K562 (cell line): ENCODE results near the gene DGKE. TPM values are rescaled to one million over a fixed set of nuclear protein-coding genes. Genes with fewer than 3 reads are reported as not detected.

Experiments
- ATAC-seq: fragments of 200-7000 bp; cut with Tn5 transposase; 3 replicates; pipeline ENCODE4 v1.9.1; 2020; ENCODE audit warnings: moderate library complexity
- BruUV-seq: library from RNA; stranded (reverse); fragments of 400-500 nt; replicated peaks from 2 replicates; lab custom pipeline; 2021; lab: Mats Ljungman, UMichigan
- CTCF ChIA-PET: fragments of 300-600 bp; formaldehyde crosslinking; extraction: SDS; loops from one replicate; lab custom pipeline; 2021; ENCODE audit warnings: low intra/inter-chr PET ratio; lab: Yijun Ruan, JAX
- POLR2A ChIA-PET: fragments of 300-600, 350-650 bp; sonication (Branson Sonifier 250); formaldehyde crosslinking; extraction: SDS; loops from one replicate; lab custom pipeline; 2021; ENCODE audit warnings: antibody characterized with exemption, inconsistent platforms; lab: Yijun Ruan, JAX
- DNase-seq, 4 experiments: peaks; one replicate each; pipeline versions ENCODE4 v3.0.0 to v3.0.0-alpha.2; 2011 to 2018; ENCODE audit warnings: low spot score in 3 of 4, mixed read lengths in 3 of 4; ENCODE audit errors: extremely low read depth in 1 of 4
- FAIRE-seq: peaks from 2 replicates; lab custom pipeline; 2011; peaks lifted over from hg19 to GRCh38; lab: Jason Lieb, UNC
- H2AFZ ChIP-seq: 2 replicates; pipeline ENCODE4 v1.6.0; 2011; ENCODE audit warnings: low read depth, low read length, control low read depth, inconsistent platforms
- H3K27ac ChIP-seq: fragments of 200-600 bp; 3 replicates; pipeline ENCODE4 v1.8.0; 2011; ENCODE audit warnings: low read depth, mild to moderate bottlenecking, control low read depth, inconsistent platforms, low read length, moderate library complexity, mixed read lengths; ENCODE audit errors: extremely low read depth
- H3K27me3 ChIP-seq, 2 experiments: fragments of 300-600 bp in 1 of 2; 2 replicates in 1 of 2; 3 replicates in 1 of 2; pipeline versions ENCODE4 v1.6.0 to v1.8.0; 2011; ENCODE audit warnings: inconsistent platforms in 2 of 2, low read length in 2 of 2, mild to moderate bottlenecking in 1 of 2, mixed read lengths in 1 of 2, moderate library complexity in 1 of 2; ENCODE audit not compliant: control insufficient read depth in 2 of 2, insufficient read depth in 2 of 2
- H3K36me3 ChIP-seq: fragments of 300-600 bp; 3 replicates; pipeline ENCODE4 v1.8.0; 2011; ENCODE audit warnings: mild to moderate bottlenecking, low read length, inconsistent platforms; ENCODE audit not compliant: control insufficient read depth, insufficient read depth
- H3K4me1 ChIP-seq, 2 experiments: fragments of 200-600 bp in 1 of 2; replicated peaks in 1 of 2; 2 replicates in 1 of 2; 3 replicates in 1 of 2; pipeline versions ENCODE4 v1.5.1 to v1.8.0; 2011; ENCODE audit warnings: inconsistent platforms in 2 of 2, low read length in 2 of 2, mild to moderate bottlenecking in 1 of 2, mixed read lengths in 1 of 2, moderate library complexity in 1 of 2; ENCODE audit not compliant: control insufficient read depth in 2 of 2, insufficient read depth in 2 of 2
- H3K4me2 ChIP-seq: 2 replicates; pipeline ENCODE4 v1.6.1; 2011; ENCODE audit warnings: low read length, control low read depth, inconsistent platforms, mixed read lengths; ENCODE audit not compliant: insufficient read depth
- H3K4me3 ChIP-seq: fragments of 200-600 bp; sonication (generic), shearing (Covaris generic); 2 replicates; pipeline ENCODE4 v1.5.1; 2016; ENCODE audit warnings: control low read depth, inconsistent platforms
- H3K79me2 ChIP-seq: fragments of 200-600 bp; 3 replicates; pipeline ENCODE4 v1.8.0; 2011; ENCODE audit warnings: low read length, inconsistent platforms; ENCODE audit not compliant: control insufficient read depth, insufficient read depth
- H3K9ac ChIP-seq, 2 experiments: 2 replicates each; pipeline versions ENCODE4 v1.6.0 to v1.6.1; 2011; ENCODE audit warnings: low read depth in 2 of 2, low read length in 2 of 2, control low read depth in 1 of 2, inconsistent platforms in 1 of 2, mild to moderate bottlenecking in 1 of 2, mixed read lengths in 1 of 2; ENCODE audit not compliant: insufficient read depth in 1 of 2
- H3K9me1 ChIP-seq: one replicate; pipeline ENCODE4 v1.6.0; 2011; ENCODE audit warnings: inconsistent platforms, mild to moderate bottlenecking, low read length, moderate library complexity; ENCODE audit not compliant: control insufficient read depth, insufficient read depth
- H3K9me3 ChIP-seq: replicated peaks from 2 replicates; pipeline ENCODE4 v1.5.1; 2011; ENCODE audit warnings: low read depth, low read length, inconsistent platforms; ENCODE audit not compliant: control insufficient read depth, insufficient read depth
- H4K20me1 ChIP-seq: replicated peaks from 2 replicates; pipeline ENCODE4 v1.6.1; 2011; ENCODE audit warnings: low read length, inconsistent platforms, mixed read lengths; ENCODE audit not compliant: control insufficient read depth, insufficient read depth
- ATF4 ChIP-seq: fragments of 450-650 bp; formaldehyde crosslinking; IDR thresholded peaks from 2 replicates; pipeline ENCODE4 v1.4.0; 2022; ENCODE audit warnings: mild to moderate bottlenecking, moderate library complexity
- ATF7 ChIP-seq: fragments of 450-650 bp; IDR thresholded peaks from 2 replicates; pipeline ENCODE4 v1.7.1; 2014; ENCODE audit warnings: mild to moderate bottlenecking, moderate library complexity
- CREBBP ChIP-seq: IDR thresholded peaks from one replicate; pipeline ENCODE4 v1.6.1; 2012; ENCODE audit warnings: low read depth, mild to moderate bottlenecking, control low read depth, inconsistent platforms, low read length
- HMBOX1 ChIP-seq: sonication (generic); IDR thresholded peaks from 2 replicates; pipeline ENCODE4 v1.6.1; 2016
- KAT2B ChIP-seq: IDR thresholded peaks from one replicate; pipeline ENCODE4 v1.6.1; 2012; ENCODE audit warnings: low read depth, mild to moderate bottlenecking, control low read depth, inconsistent platforms, low read length, moderate library complexity
- MXI1 ChIP-seq: IDR thresholded peaks from 2 replicates; pipeline ENCODE4 v1.6.1; 2011; ENCODE audit warnings: low read depth, mild to moderate bottlenecking, improper control_type of control experiment, low read length
- MYNN ChIP-seq, 2 experiments: sonication (generic); formaldehyde crosslinking in 1 of 2; IDR thresholded peaks; 2 replicates each; pipeline versions ENCODE4 v1.5.0 to v1.6.1; 2016 to 2020; ENCODE audit warnings: antibody characterized with exemption in 1 of 2, missing genetic modification reagents in 1 of 2
- NRF1 ChIP-seq, 2 experiments: fragments of 450-650 bp; IDR thresholded peaks in 1 of 2; conservative IDR thresholded peaks in 1 of 2; 2 replicates each; pipeline ENCODE4 v1.6.1; 2014; ENCODE audit warnings: mild to moderate bottlenecking in 2 of 2
- PPARD ChIP-seq: fragments of 250-450 bp; sonication (Bioruptor Pico); IDR thresholded peaks from 2 replicates; pipeline ENCODE4 v1.8.0; 2022; ENCODE audit warnings: inconsistent platforms, mild to moderate bottlenecking, moderate library complexity
- PRDM10 ChIP-seq: fragments of 450-650 bp; IDR thresholded peaks from 2 replicates; pipeline ENCODE4 v1.6.1; 2018; ENCODE audit not compliant: partially characterized antibody
- RNF2 ChIP-seq: sonication (generic); IDR thresholded peaks from 2 replicates; pipeline ENCODE4 v1.6.1; 2016
- TAF15 ChIP-seq: fragments of 200-400 bp; formaldehyde crosslinking; IDR thresholded peaks from 2 replicates; pipeline ENCODE4 v1.6.1; 2017; ENCODE audit warnings: mild to moderate bottlenecking, low read depth, low read length, moderate library complexity
- ZBTB17 ChIP-seq: fragments of 450-650 bp; formaldehyde crosslinking; IDR thresholded peaks from 2 replicates; pipeline ENCODE4 v1.4.0; 2020; ENCODE audit warnings: mild to moderate bottlenecking
- ZNF449 ChIP-seq: fragments of 250-450 bp; sonication (Bioruptor Pico); IDR thresholded peaks from 2 replicates; pipeline ENCODE4 v1.8.0; 2022; ENCODE audit warnings: moderate library complexity, mild to moderate bottlenecking, inconsistent platforms
- WGBS: fragments of 100-300 bp; shearing (Covaris generic); methylation state at CpG from one replicate; pipeline ENCODE4 v1.1.6; 2016; ENCODE audit warnings: low coverage, mixed read lengths; ENCODE audit not compliant: insufficient coverage; ENCODE audit errors: missing lambda C conversion rate; 5-methylcytosine and 5-hydroxymethylcytosine counted together
- in situ Hi-C: fragments of 300-500 bp; cut with MboI; formaldehyde crosslinking; loops from 4 replicates; pipeline ENCODE4 v1.15.0; 2018; ENCODE audit warnings: inconsistent platforms, mixed read lengths
- intact Hi-C: fragments of 100-400 bp; cut with micrococcal nuclease; formaldehyde crosslinking; loops from 2 replicates; pipeline ENCODE4 v1.14.2; 2022
- polyA plus RNA-seq, 8 experiments: library from polyadenylated mRNA; depleted of rRNA in 4 of 8; stranded (reverse) in 5 of 8; unstranded in 3 of 8; fragments of >200 nt; fragmentation: Nextera tagmentation in 2 of 8; fragmentation: Illumina TruSeq in 1 of 8; extraction: Ambion mirVana in 2 of 8; extraction: Trizol in 1 of 8; gene quantifications; 2 replicates each; pipeline versions ENCODE4 v1.2.1 to v1.2.3, GENCODE V29; 2011 to 2014; ENCODE audit warnings: inconsistent platforms in 1 of 8, missing spikeins in 1 of 8
- total RNA-seq, 7 experiments: library from RNA; depleted of rRNA in 6 of 7; stranded (reverse); fragments of >200 nt in 6 of 7; fragmentation: Illumina TruSeq in 2 of 7; extraction: Trizol in 2 of 7; gene quantifications; 2 replicates each; pipeline versions ENCODE4 v1.2.1 to v1.2.3, GENCODE V29; 2011 to 2021; ENCODE audit warnings: low replicate concordance in 1 of 7

DGKE gene
- total and polyA plus RNA-seq, 9 of the 15 experiments (the other 6 are each of a cell fraction or from before 2014, with no cell fraction given) = 1.3 to 9.9 (median 5.9) TPM

GRCh38 chr17:56909742-56910508, 76.0 kb downstream of the DGKE start:
- peaks cover 58% of the 10 kb centered on the region for H3K79me2 ChIP-seq
- peak overlapping the region; percentile 68 for H3K4me2 ChIP-seq
- DNase-seq = peak; percentile 46 to 92 (median 63)
- peak overlapping the region; percentile 12; the same call in 1 of the 2 replicates for H3K4me3 ChIP-seq
- H3K9me1 ChIP-seq = peaks cover 4% of the 10 kb centered on the region
- peak overlapping the region; percentile 41 to 86; a peak in 3 of 4 replicates for H3K9ac ChIP-seq
- H3K36me3 ChIP-seq = peaks cover 53% of the 10 kb centered on the region
- 0 out of 2 replicates have a peak, but pooled peaks cover 4% of the 10 kb centered on the region for H4K20me1 ChIP-seq
- CTCF ChIA-PET = no interaction called here
- peak overlapping the region; percentile 68 for H3K27ac ChIP-seq
- H3K27me3 ChIP-seq = no peaks in the 10 kb centered on the region
- peaks cover 37 to 47% of the 10 kb centered on the region in 2 experiments for H3K4me1 ChIP-seq
- H2AFZ ChIP-seq = no peak overlapping the region
- POLR2A ChIA-PET = interaction anchor here (0.6 to 2.8 kb wide), 8 partner anchors 9 to 273 kb away, joined by 3 to 12 read pairs (median 3); no protein-coding TSS in a partner anchor
- no peaks in the 10 kb centered on the region for H3K9me3 ChIP-seq
- intact Hi-C loops (loop anchor here (1.0 to 5.0 kb wide), 2 partner anchors 30 to 78 kb away; partner anchors contain the start of genes C17orf67 and DGKE), in situ Hi-C loops (no loop called here)
- ATAC-seq = peak; percentile 62
- peak; percentile 95 for FAIRE-seq
- no TSS peak for BruUV-seq
- 3% methylated on average over 6 of the region's 6 CpGs for WGBS
- TF ChIP-seq PRDM10 = no peak
- TF ChIP-seq ATF4 (CRISPR knock-in tag) = peak; percentile 69; the same call in 1 of the 2 replicates
- no peak for TF ChIP-seq PPARD (CRISPR knock-in tag)
- peak; percentile 80 for TF ChIP-seq RNF2
- TF ChIP-seq KAT2B = no peak
- TF ChIP-seq TAF15 = no peak
- TF ChIP-seq NRF1 (conservative IDR thresholded peaks at IDR 0.05 in 1 of 2, IDR thresholded peaks at IDR 0.05 in 1 of 2) = peak; percentile 38 to 61; a peak in 3 of 4 replicates
- TF ChIP-seq ZNF449 (CRISPR knock-in tag) = peak; percentile 72; the same call in 1 of the 2 replicates
- TF ChIP-seq CREBBP = no peak
- 0 out of 2 replicates have a peak, but pooled peaks have one; percentile 63 for TF ChIP-seq MYNN (IDR thresholded peaks at IDR 0.05)
- TF ChIP-seq MYNN (CRISPR knock-in tag; IDR thresholded peaks at IDR 0.05) = no peak
- TF ChIP-seq MXI1 = peak; percentile 46; the same call in 1 of the 2 replicates
- 0 out of 2 replicates have a peak, but pooled peaks have one; percentile 37 for TF ChIP-seq ZBTB17 (CRISPR knock-in tag)
- TF ChIP-seq HMBOX1 = peak; percentile 62
- TF ChIP-seq ATF7 = 0 out of 2 replicates have a peak, but pooled peaks have one; percentile 27
